Kidney (tissue), 14 donors: Measurements from ENCODE around the gene GALNT8. TPM values are rescaled to one million over a fixed set of nuclear protein-coding genes. Genes with fewer than 3 reads are reported as not detected.

Experiments
- DNase-seq, 5 donors: peaks; one replicate each; pipeline ENCODE4 v3.0.0-alpha.2; 2013 to 2020
- FAIRE-seq: peaks from 2 replicates; lab custom pipeline; 2012; peaks lifted over from hg19 to GRCh38; lab: Jason Lieb, UNC
- H3K27ac ChIP-seq, 2 donors: one replicate each; pipeline ENCODE4 v1.7.0; 2013; ENCODE audit warnings: low read depth in 2 of 2, low read length in 2 of 2, inconsistent platforms in 1 of 2
- H3K27me3 ChIP-seq: one replicate; pipeline ENCODE4 v1.7.1; 2013; ENCODE audit warnings: low read length, inconsistent platforms; ENCODE audit not compliant: control insufficient read depth, insufficient read depth
- H3K36me3 ChIP-seq, 3 donors: one replicate each; pipeline versions ENCODE4 v1.7.0 to v1.7.1; 2013; ENCODE audit warnings: low read length in 3 of 3, control low read depth in 1 of 3, inconsistent platforms in 1 of 3; ENCODE audit not compliant: insufficient read depth in 3 of 3, control insufficient read depth in 2 of 3
- H3K4me1 ChIP-seq, 3 donors: one replicate each; pipeline versions ENCODE4 v1.7.0 to v1.7.1; 2013; ENCODE audit warnings: low read length in 3 of 3, inconsistent platforms in 1 of 3, low read depth in 1 of 3; ENCODE audit not compliant: control insufficient read depth in 2 of 3, insufficient read depth in 2 of 3
- H3K4me3 ChIP-seq, 3 donors: one replicate each; pipeline versions ENCODE4 v1.7.0 to v1.8.1; 2013; ENCODE audit warnings: low read length in 3 of 3, control low read depth in 1 of 3, inconsistent platforms in 1 of 3
- H3K9ac ChIP-seq, 3 donors: one replicate each; pipeline versions ENCODE4 v1.7.0 to v1.7.1; 2013; ENCODE audit warnings: low read length in 3 of 3, control low read depth in 1 of 3, inconsistent platforms in 1 of 3
- H3K9me3 ChIP-seq, 3 donors: one replicate each; pipeline versions ENCODE4 v1.7.0 to v1.7.1; 2013; ENCODE audit warnings: low read length in 3 of 3, control low read depth in 1 of 3, inconsistent platforms in 1 of 3; ENCODE audit not compliant: control insufficient read depth in 2 of 3, insufficient read depth in 1 of 3
- intact Hi-C: fragments of 100-400 bp; cut with DNase I; formaldehyde crosslinking; loops from one replicate; pipeline ENCODE4 v1.11.1; 2022
- polyA plus RNA-seq: library from polyadenylated mRNA; stranded (reverse); fragments of 350-450 nt; fragmentation: Illumina TruSeq; extraction: RNeasy Lipid Tissue Mini Kit (QIAGEN cat#74804); gene quantifications from one replicate; pipeline ENCODE4 v1.2.3, GENCODE V29; 2014; ENCODE audit warnings: low read depth, low replicate concordance; ENCODE audit not compliant: insufficient read depth
- total RNA-seq: library from RNA; stranded (reverse); fragmentation: NEBNext Ultra II Directional; extraction: Animal tissue kit (Norgen Biotek cat#: 25700); gene quantifications from one replicate; pipeline ENCODE4 v1.2.1, GENCODE V29; 2021
- TF ChIP-seq, protein P1 (sequence below): IDR thresholded peaks from 3 replicates; pipeline ENCODE4 v1.5.1; 2012; ENCODE audit warnings: mild to moderate bottlenecking, moderate library complexity, borderline replicate concordance; ENCODE audit not compliant: insufficient read depth; ENCODE audit errors: extremely low read depth
- donor health status: control.
- donor health status: control.
- donor health status: control.
- donor health status: control.
- donor health status: control.
- donor health status: DM: yes; HTN: yes; CAD: no.
- donor health status: Normal renal cell carcinoma (clear cell type).

Gene GALNT8
- total and polyA plus RNA-seq, 2 donors from 2014 or later = 0.25 to 1.4 TPM

GRCh38 chr12:4796694-4797482 is 76.7 kb downstream of the GALNT8 start:
- no peaks in the 10 kb centered on the region for H3K4me1 ChIP-seq
- DNase-seq = peak in 2 of 5 donors; percentile 22 to 42
- H3K27ac ChIP-seq = no peak overlapping the region
- TF ChIP-seq, protein P1, sequence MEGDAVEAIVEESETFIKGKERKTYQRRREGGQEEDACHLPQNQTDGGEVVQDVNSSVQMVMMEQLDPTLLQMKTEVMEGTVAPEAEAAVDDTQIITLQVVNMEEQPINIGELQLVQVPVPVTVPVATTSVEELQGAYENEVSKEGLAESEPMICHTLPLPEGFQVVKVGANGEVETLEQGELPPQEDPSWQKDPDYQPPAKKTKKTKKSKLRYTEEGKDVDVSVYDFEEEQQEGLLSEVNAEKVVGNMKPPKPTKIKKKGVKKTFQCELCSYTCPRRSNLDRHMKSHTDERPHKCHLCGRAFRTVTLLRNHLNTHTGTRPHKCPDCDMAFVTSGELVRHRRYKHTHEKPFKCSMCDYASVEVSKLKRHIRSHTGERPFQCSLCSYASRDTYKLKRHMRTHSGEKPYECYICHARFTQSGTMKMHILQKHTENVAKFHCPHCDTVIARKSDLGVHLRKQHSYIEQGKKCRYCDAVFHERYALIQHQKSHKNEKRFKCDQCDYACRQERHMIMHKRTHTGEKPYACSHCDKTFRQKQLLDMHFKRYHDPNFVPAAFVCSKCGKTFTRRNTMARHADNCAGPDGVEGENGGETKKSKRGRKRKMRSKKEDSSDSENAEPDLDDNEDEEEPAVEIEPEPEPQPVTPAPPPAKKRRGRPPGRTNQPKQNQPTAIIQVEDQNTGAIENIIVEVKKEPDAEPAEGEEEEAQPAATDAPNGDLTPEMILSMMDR = no peak
- H3K4me3 ChIP-seq = no peak overlapping the region
- FAIRE-seq = no peak
- no peaks in the 10 kb centered on the region for H3K36me3 ChIP-seq
- no peaks in the 10 kb centered on the region for H3K9me3 ChIP-seq
- H3K27me3 ChIP-seq = no peaks in the 10 kb centered on the region
- intact Hi-C loops = no loop called here
- no peak overlapping the region for H3K9ac ChIP-seq

DNA sequence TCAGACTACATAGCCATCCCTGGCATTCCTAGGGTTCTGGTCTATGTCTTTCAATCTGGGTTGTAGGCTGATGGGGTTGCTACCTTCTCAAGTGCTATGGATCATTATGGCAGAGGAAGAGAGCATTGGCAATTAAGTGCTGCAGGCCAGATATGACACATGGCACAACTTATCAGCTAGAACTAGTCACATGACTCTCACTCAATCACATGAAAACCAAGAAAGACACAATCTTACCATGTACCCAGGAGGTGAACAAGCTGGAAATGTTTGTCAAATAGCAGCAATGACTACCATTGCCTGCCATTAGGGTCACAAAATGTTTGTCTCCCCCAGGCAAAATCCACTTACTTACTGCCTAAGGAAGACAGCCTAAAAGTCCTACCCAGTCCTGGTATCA is 80.4 kb downstream of the GALNT8 start:
- H3K4me3 ChIP-seq = no peak overlapping the region
- no peak overlapping the region for H3K9ac ChIP-seq
- no peaks in the 10 kb centered on the region for H3K36me3 ChIP-seq
- H3K9me3 ChIP-seq = no peaks in the 10 kb centered on the region
- DNase-seq (no peak), FAIRE-seq (no peak)
- TF ChIP-seq, protein P1 = no peak
- no peak overlapping the region for H3K27ac ChIP-seq
- no peaks in the 10 kb centered on the region for H3K27me3 ChIP-seq
- H3K4me1 ChIP-seq = no peaks in the 10 kb centered on the region
- intact Hi-C loops = no loop called here

DNA sequence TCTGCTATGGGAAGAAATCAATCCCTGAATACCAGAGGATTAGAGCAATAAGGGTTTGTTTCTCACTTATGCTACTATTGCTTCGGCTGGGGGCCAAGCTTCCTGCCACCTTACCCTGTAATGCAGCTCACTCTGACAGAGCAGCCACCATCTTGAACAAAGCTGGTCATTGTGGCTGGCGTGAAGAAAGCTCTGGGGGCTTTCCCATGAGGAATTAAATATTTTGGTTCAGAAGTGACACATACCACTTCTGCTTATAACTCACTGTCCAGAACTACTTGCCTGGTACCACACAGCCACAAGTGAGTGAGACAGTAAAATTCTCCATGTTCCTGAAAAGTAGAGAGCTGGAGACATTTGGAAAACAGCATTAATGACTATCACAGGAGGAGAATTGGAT is 82.6 kb downstream of the GALNT8 start:
- H3K36me3 ChIP-seq = no peaks in the 10 kb centered on the region
- H3K27me3 ChIP-seq = no peaks in the 10 kb centered on the region
- DNase-seq = no peak
- H3K9ac ChIP-seq = no peak overlapping the region
- H3K27ac ChIP-seq = no peak overlapping the region
- H3K4me3 ChIP-seq = no peak overlapping the region
- TF ChIP-seq, protein P1 = no peak
- intact Hi-C loops = no loop called here
- FAIRE-seq = no peak
- H3K4me1 ChIP-seq = no peaks in the 10 kb centered on the region
- no peaks in the 10 kb centered on the region for H3K9me3 ChIP-seq
